Naive thymus-derived CD4-positive, alpha-beta T cell (primary cell): ENCODE measurements around the gene SEMA4D. TPM values are rescaled to one million over a fixed set of nuclear protein-coding genes. Genes with fewer than 3 reads are reported as not detected.
"Not testable (repeated sequence)": the region's sequence is repeated elsewhere in the genome, so short reads cannot be mapped to it uniquely, and the experiment has no call there.

ENCODE experiments used
- ATAC-seq: fragments of 150-1000 bp; cut with Tn5 transposase; 2 replicates; pipeline ENCODE4 v1.10.0; 2021; ENCODE audit warnings: mild to moderate bottlenecking, moderate library complexity
- CTCF ChIA-PET: fragments of 350-600 bp; sonication (Branson Sonifier 250); formaldehyde crosslinking; loops from one replicate; lab custom pipeline; 2021; ENCODE audit warnings: antibody characterized with exemption; lab: Charles Lee
- POLR2A ChIA-PET: fragments of 350-600 bp; sonication (Branson Sonifier 250); formaldehyde crosslinking; loops from one replicate; lab custom pipeline; 2021; ENCODE audit warnings: antibody characterized with exemption, inconsistent platforms; lab: Charles Lee
- DNase-seq, 9 donors: peaks; one replicate each; pipeline versions ENCODE4 v3.0.0 to v3.0.0-alpha.2; 2020 to 2022; ENCODE audit warnings: mixed read lengths in 1 of 9
- H3K27ac ChIP-seq: one replicate; pipeline ENCODE4 v1.7.0; 2013; ENCODE audit warnings: mild to moderate bottlenecking, low read depth, low read length, moderate library complexity
- H3K27me3 ChIP-seq, 2 donors: one replicate each; pipeline ENCODE4 v1.7.0; 2013; ENCODE audit warnings: low read length in 2 of 2, mild to moderate bottlenecking in 2 of 2, moderate library complexity in 2 of 2; ENCODE audit not compliant: control insufficient read depth in 2 of 2, insufficient read depth in 2 of 2
- H3K36me3 ChIP-seq, 3 experiments: 1 replicate in 2 of 3; 2 replicates in 1 of 3; pipeline ENCODE4 v1.7.0; 2013; ENCODE audit warnings: low read length in 3 of 3, mild to moderate bottlenecking in 3 of 3, moderate library complexity in 1 of 3; ENCODE audit not compliant: insufficient read depth in 3 of 3, control insufficient read depth in 2 of 3
- H3K4me1 ChIP-seq, 2 donors: one replicate each; pipeline ENCODE4 v1.7.0; 2013; ENCODE audit warnings: low read length in 2 of 2, mild to moderate bottlenecking in 2 of 2, moderate library complexity in 1 of 2; ENCODE audit not compliant: control insufficient read depth in 2 of 2, insufficient read depth in 2 of 2
- H3K4me3 ChIP-seq: 2 replicates; pipeline ENCODE4 v1.7.0; 2013; ENCODE audit warnings: mild to moderate bottlenecking, low read length
- H3K9me3 ChIP-seq, 3 experiments: 1 replicate in 2 of 3; 2 replicates in 1 of 3; pipeline ENCODE4 v1.7.0; 2013; ENCODE audit warnings: low read length in 3 of 3; ENCODE audit not compliant: control insufficient read depth in 2 of 3
- H3K27ac Mint-ChIP-seq, 9 donors: one replicate each; pipeline ENCODE4 v1.8.0; 2020 to 2022; ENCODE audit warnings: mixed read lengths in 9 of 9, mild to moderate bottlenecking in 8 of 9, moderate library complexity in 5 of 9, inconsistent platforms in 2 of 9
- H3K27me3 Mint-ChIP-seq, 5 donors: one replicate each; pipeline ENCODE4 v1.8.0; 2021 to 2022; ENCODE audit warnings: mixed read lengths in 5 of 5, mild to moderate bottlenecking in 1 of 5
- H3K36me3 Mint-ChIP-seq, 5 donors: one replicate each; pipeline ENCODE4 v1.8.0; 2020 to 2022; ENCODE audit warnings: mixed read lengths in 5 of 5, mild to moderate bottlenecking in 3 of 5, inconsistent platforms in 1 of 5
- H3K4me1 Mint-ChIP-seq, 7 donors: one replicate each; pipeline ENCODE4 v1.8.0; 2020 to 2022; ENCODE audit warnings: mixed read lengths in 7 of 7, mild to moderate bottlenecking in 3 of 7, inconsistent platforms in 1 of 7
- H3K4me3 Mint-ChIP-seq, 10 donors: one replicate each; pipeline ENCODE4 v1.8.0; 2020 to 2022; ENCODE audit warnings: mild to moderate bottlenecking in 10 of 10, mixed read lengths in 10 of 10, moderate library complexity in 6 of 10, inconsistent platforms in 2 of 10
- H3K9me3 Mint-ChIP-seq, 11 donors: one replicate each; pipeline ENCODE4 v1.8.0; 2020 to 2022; ENCODE audit warnings: mixed read lengths in 11 of 11, mild to moderate bottlenecking in 4 of 11, inconsistent platforms in 1 of 11, moderate library complexity in 1 of 11
- intact Hi-C, 2 donors: fragments of 100-400 bp; cut with micrococcal nuclease; formaldehyde crosslinking; loops; one replicate each; pipeline ENCODE4 v1.15.1; 2023
- polyA plus RNA-seq, 2 donors: library from polyadenylated mRNA; unstranded; fragments of 300-500 nt; fragmentation: Illumina TruSeq; gene quantifications; one replicate each; pipeline ENCODE4 v1.2.3, GENCODE V29; 2021
- total RNA-seq, 6 experiments: library from RNA in 5 of 6; stranded (reverse) in 5 of 6; gene quantifications; 1 replicate in 5 of 6; 2 replicates in 1 of 6; pipeline ENCODE4 v1.2.3 and lab custom pipeline; 2021 to 2026

SEMA4D gene
- total and polyA plus RNA-seq, 7 experiments from 2014 or later: 114 to 465 (median 448) TPM

DNA sequence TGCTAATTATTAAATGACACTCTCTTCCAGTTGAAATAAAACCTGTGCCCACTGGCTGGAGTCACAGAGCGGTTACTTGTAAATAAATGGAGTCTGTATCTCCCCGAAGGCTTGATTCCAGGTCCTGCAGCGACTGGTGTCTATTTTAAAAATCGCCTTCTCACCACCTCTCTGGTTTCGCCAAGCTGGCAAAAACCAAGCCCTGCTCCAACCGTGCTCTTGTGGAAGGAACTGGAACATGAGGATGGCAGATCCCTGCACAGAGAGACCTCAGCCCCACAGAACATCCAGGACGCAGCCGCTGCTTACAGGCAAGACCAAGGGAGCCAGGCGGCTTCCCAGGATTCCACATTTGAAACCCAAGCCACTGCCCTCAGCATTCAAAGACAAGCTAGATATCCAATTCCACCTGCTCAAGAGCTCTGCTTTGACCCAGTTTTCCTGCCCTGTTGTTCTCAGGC lies 15.0 kb downstream of the SEMA4D start:
- Histone ChIP-seq H3K9me3 (peaks cover 0 to 4% (median 0%) of the 10 kb centered on the region in 3 experiments), H3K27ac (peak overlapping the region; percentile 68), H3K27me3 (no peaks in the 10 kb centered on the region), H3K36me3 (peaks cover 0 to 14% (median 0%) of the 10 kb centered on the region in 3 experiments), H3K4me1 (peaks cover 69 to 75% of the 10 kb centered on the region in 2 donors), H3K4me3 (peak overlapping the region; percentile 11)
- peak overlapping the region; percentile 85 to 100 (median 90) for H3K4me3 Mint-ChIP-seq
- no peaks in the 10 kb centered on the region for H3K27me3 Mint-ChIP-seq
- ATAC-seq (no peak), DNase-seq (peak in 1 of 9 donors; percentile 22)
- intact Hi-C loops: loop anchor here in 1 of 2 donors (5.0 kb wide), 1 partner anchor 166 kb away; the partner anchor contains the start of gene SECISBP2
- H3K27ac Mint-ChIP-seq: peak overlapping the region; percentile 88 to 99 (median 93)
- POLR2A ChIA-PET: interaction anchor here (0.8 to 5.3 kb wide), 11 partner anchors 13 to 65 kb away, joined by 3 to 45 read pairs (median 7); no protein-coding TSS in a partner anchor
- H3K4me1 Mint-ChIP-seq: peaks cover 73 to 96% (median 90%) of the 10 kb centered on the region in 7 donors
- H3K36me3 Mint-ChIP-seq: peaks cover 16 to 46% (median 40%) of the 10 kb centered on the region in 5 donors
- CTCF ChIA-PET: interaction anchor here (0.6 to 2.6 kb wide), 3 partner anchors 16 to 68 kb away, joined by 3 to 17 read pairs (median 3); no protein-coding TSS in a partner anchor
- H3K9me3 Mint-ChIP-seq: peaks cover 0 to 8% (median 0%) of the 10 kb centered on the region in 11 donors

GRCh38 chr9:89482056-89482851 lies 15.7 kb downstream of the SEMA4D start:
- H3K36me3 Mint-ChIP-seq: peaks cover 15 to 43% (median 43%) of the 10 kb centered on the region in 5 donors
- peaks cover 70 to 78% of the 10 kb centered on the region in 2 donors for H3K4me1 ChIP-seq

GRCh38 chr9:89481538-89481915 lies 16.4 kb downstream of the SEMA4D start:
- Mint-ChIP-seq H3K27me3 (no peaks in the 10 kb centered on the region), H3K4me3 (peak overlapping the region; percentile 85 to 100 (median 90)), H3K27ac (peak overlapping the region; percentile 88 to 99 (median 93)), H3K4me1 (peaks cover 77 to 96% (median 90%) of the 10 kb centered on the region in 7 donors), H3K9me3 (peaks cover 0 to 8% (median 0%) of the 10 kb centered on the region in 11 donors), H3K36me3 (peaks cover 17 to 50% (median 47%) of the 10 kb centered on the region in 5 donors)
- intact Hi-C loops: loop anchor here (1.0 to 5.0 kb wide), 2 partner anchors 9 to 164 kb away; partner anchors contain the start of gene SECISBP2 (in 1 of the 2)
- H3K36me3 ChIP-seq: peaks cover 0 to 14% (median 0%) of the 10 kb centered on the region in 3 experiments
- H3K4me1 ChIP-seq: peaks cover 76 to 82% of the 10 kb centered on the region in 2 donors
- peak in 6 of 9 donors; percentile 25 to 58 (median 53) for DNase-seq
- H3K9me3 ChIP-seq: peaks cover 0 to 4% (median 0%) of the 10 kb centered on the region in 3 experiments
- H3K4me3 ChIP-seq: peak overlapping the region; percentile 11
- H3K27me3 ChIP-seq: no peaks in the 10 kb centered on the region
- H3K27ac ChIP-seq: peak overlapping the region; percentile 68
- ChIA-PET CTCF (interaction anchor here (0.6 to 3.8 kb wide), 9 partner anchors 14 to 94 kb away, joined by 3 to 17 read pairs (median 4); no protein-coding TSS in a partner anchor), POLR2A (interaction anchor here (0.8 to 5.3 kb wide), 17 partner anchors 8 to 67 kb away, joined by 3 to 45 read pairs (median 4); no protein-coding TSS in a partner anchor)
- peak; percentile 36 for ATAC-seq

More at GRCh38 chr9:89482056-89482851, 15.7 kb downstream of the SEMA4D start:
- peaks cover 73 to 96% (median 90%) of the 10 kb centered on the region in 7 donors for H3K4me1 Mint-ChIP-seq
- no peak for ATAC-seq
- DNase-seq: peak in 1 of 9 donors; percentile 28
- peaks cover 0 to 4% (median 0%) of the 10 kb centered on the region in 3 experiments for H3K9me3 ChIP-seq
- ChIA-PET POLR2A (interaction anchor here (0.8 to 5.3 kb wide), 18 partner anchors 8 to 67 kb away, joined by 3 to 45 read pairs (median 4); no protein-coding TSS in a partner anchor), CTCF (interaction anchor here (0.6 to 3.8 kb wide), 11 partner anchors 15 to 95 kb away, joined by 3 to 17 read pairs (median 4); no protein-coding TSS in a partner anchor)
- H3K4me3 Mint-ChIP-seq: peak overlapping the region; percentile 85 to 100 (median 90)
- H3K9me3 Mint-ChIP-seq: peaks cover 0 to 8% (median 0%) of the 10 kb centered on the region in 11 donors
- H3K27ac ChIP-seq: peak overlapping the region; percentile 68
- H3K27me3 Mint-ChIP-seq: no peaks in the 10 kb centered on the region
- H3K4me3 ChIP-seq: peak overlapping the region; percentile 11
- peak overlapping the region; percentile 88 to 99 (median 93) for H3K27ac Mint-ChIP-seq
- intact Hi-C loops: loop anchor here in 1 of 2 donors (5.0 kb wide), 1 partner anchor 165 kb away; the partner anchor contains the start of gene SECISBP2
- H3K27me3 ChIP-seq: no peaks in the 10 kb centered on the region
- peaks cover 0 to 14% (median 0%) of the 10 kb centered on the region in 3 experiments for H3K36me3 ChIP-seq

DNA sequence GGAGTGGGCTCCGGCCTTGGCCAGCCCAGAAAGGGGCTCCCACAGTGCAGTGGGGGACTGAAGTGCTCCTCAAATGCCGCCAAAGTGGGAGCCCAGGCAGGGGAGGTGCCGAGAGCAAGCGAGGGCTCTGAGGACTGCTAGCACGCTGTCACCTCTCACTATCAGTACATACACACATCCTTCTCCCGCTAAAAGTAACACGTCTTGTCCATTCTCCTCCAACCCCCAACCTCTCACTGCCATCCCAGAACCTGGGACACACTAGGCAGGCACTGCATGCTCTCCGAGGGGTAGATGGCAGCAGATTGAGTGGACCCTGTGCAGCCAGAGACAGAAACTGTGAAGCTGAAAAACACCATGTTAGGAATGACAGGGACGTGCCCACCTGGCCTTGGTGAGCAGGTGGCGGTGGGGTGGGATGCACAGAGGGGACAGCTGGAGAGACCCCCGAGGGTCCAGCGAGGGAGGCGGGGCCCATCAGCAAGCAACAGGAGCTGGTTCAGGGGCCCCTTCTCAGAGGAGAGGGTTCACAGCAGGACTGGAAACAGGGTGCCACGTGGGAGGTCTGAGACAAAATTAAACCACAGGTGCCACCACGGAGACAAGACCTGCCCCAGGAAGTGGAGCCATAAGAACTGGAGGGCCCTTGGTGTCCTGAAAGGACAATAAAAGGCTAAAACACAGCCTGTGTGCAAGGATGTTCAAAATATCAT lies 16.9 kb downstream of the SEMA4D start:
- H3K27me3 ChIP-seq: no peaks in the 10 kb centered on the region
- peak in 1 of 9 donors; percentile 46 for DNase-seq
- peaks cover 14 to 52% (median 47%) of the 10 kb centered on the region in 5 donors for H3K36me3 Mint-ChIP-seq

GRCh38 chr9:89480372-89480771 lies 17.5 kb downstream of the SEMA4D start:
- intact Hi-C loops: loop anchor here in 1 of 2 donors (5.0 kb wide), 1 partner anchor 163 kb away; the partner anchor contains the start of gene SECISBP2
- not testable (repeated sequence) for H3K27me3 Mint-ChIP-seq, ATAC-seq, H3K9me3 Mint-ChIP-seq, H3K4me3 ChIP-seq, H3K27me3 ChIP-seq, H3K9me3 ChIP-seq
- peak overlapping the region in 7 of 9 donors; percentile 31 to 99 (median 95) for H3K27ac Mint-ChIP-seq
- peak overlapping the region; percentile 68 for H3K27ac ChIP-seq
- CTCF ChIA-PET: interaction anchor here (1.6 to 3.8 kb wide), 2 partner anchors 50 to 68 kb away, joined by 8 to 12 read pairs; no protein-coding TSS in a partner anchor
- H3K4me3 Mint-ChIP-seq: peak overlapping the region in 4 of 10 donors; percentile 86 to 100 (median 88)
- POLR2A ChIA-PET: interaction anchor here (1.1 to 5.3 kb wide), 3 partner anchors 11 to 56 kb away, joined by 3 to 45 read pairs (median 5); no protein-coding TSS in a partner anchor
- H3K36me3 Mint-ChIP-seq: peaks cover 14 to 54% (median 47%) of the 10 kb centered on the region in 5 donors
- peaks cover 80 to 84% of the 10 kb centered on the region in 2 donors for H3K4me1 ChIP-seq
- DNase-seq: peak in 1 of 9 donors; percentile 14
- peaks cover 0 to 22% (median 0%) of the 10 kb centered on the region in 3 experiments for H3K36me3 ChIP-seq
- H3K4me1 Mint-ChIP-seq: peaks cover 80 to 96% (median 93%) of the 10 kb centered on the region in 7 donors

More for the DNA sequence above, 16.9 kb downstream of the SEMA4D start:
- Histone ChIP-seq H3K36me3 (peaks cover 0 to 16% (median 0%) of the 10 kb centered on the region in 3 experiments), H3K27ac (peak overlapping the region; percentile 68), H3K4me1 (peaks cover 76 to 82% of the 10 kb centered on the region in 2 donors), H3K4me3 (peak overlapping the region; percentile 11), H3K9me3 (peaks cover 0 to 4% (median 0%) of the 10 kb centered on the region in 3 experiments)
- H3K4me3 Mint-ChIP-seq: peak overlapping the region; percentile 85 to 100 (median 90)
- H3K27ac Mint-ChIP-seq: peak overlapping the region; percentile 88 to 99 (median 93)
- H3K27me3 Mint-ChIP-seq: no peaks in the 10 kb centered on the region
- ChIA-PET POLR2A (interaction anchor here (0.8 to 5.3 kb wide), 14 partner anchors 9 to 68 kb away, joined by 3 to 45 read pairs (median 4); no protein-coding TSS in a partner anchor), CTCF (interaction anchor here (1.0 to 3.8 kb wide), 6 partner anchors 14 to 70 kb away, joined by 3 to 17 read pairs (median 4); no protein-coding TSS in a partner anchor)
- peaks cover 78 to 96% (median 90%) of the 10 kb centered on the region in 7 donors for H3K4me1 Mint-ChIP-seq
- peaks cover 0 to 8% (median 0%) of the 10 kb centered on the region in 11 donors for H3K9me3 Mint-ChIP-seq
- intact Hi-C loops: loop anchor here (1.0 to 5.0 kb wide), 2 partner anchors 9 to 164 kb away; partner anchors contain the start of gene SECISBP2 (in 1 of the 2)
- ATAC-seq: no peak
